Astrocyte (in vitro differentiated cells and primary cell): ENCODE data around the gene METRNL.

Experiments
- CTCF ChIP-seq: IDR thresholded peaks from 2 replicates; pipeline ENCODE4 v1.5.1; 2011; ENCODE audit warnings: low read depth, mild to moderate bottlenecking, inconsistent platforms, low read length, moderate library complexity; ENCODE audit not compliant: insufficient read depth
- EZH2 ChIP-seq: IDR thresholded peaks from 2 replicates; pipeline ENCODE4 v1.6.1; 2012; ENCODE audit warnings: mild to moderate bottlenecking, low read length, inconsistent platforms; ENCODE audit not compliant: insufficient read depth

- TF ChIP-seq CTCF = no peak
- TF ChIP-seq EZH2 = no peak
Measured at GRCh38 chr17:83133302-83134121, 54.1 kb downstream of the METRNL start.
